ENCODE measurements around the gene MUC22.

The MUC22 gene

GRCh38 chr6:31037169-31037568 lies 26.9 kb downstream of the MUC22 start:
- Histone ChIP-seq H3K4me3 (ENCODE audit: low read length, poor library complexity, severe bottlenecking) (no peak overlapping the region), H3K36me3 (ENCODE audit: insufficient read depth, low read length) (no peaks in the 10 kb centered on the region), H3K79me2 (ENCODE audit: insufficient read depth, low read length) (no peaks in the 10 kb centered on the region), H4K20me1 (ENCODE audit: insufficient read depth, low read length, poor library complexity, severe bottlenecking) (no peaks in the 10 kb centered on the region), H3K9me3 (ENCODE audit: insufficient read depth, low read depth, low read length) (no peaks in the 10 kb centered on the region), H3F3A (ENCODE audit: low read depth) (no peaks in the 10 kb centered on the region), H3K4me2 (ENCODE audit: low read depth, low read length, poor library complexity, severe bottlenecking) (no peak overlapping the region), H2AFZ (ENCODE audit: low read length) (no peak overlapping the region), H3K9ac (ENCODE audit: low read depth, low read length, poor library complexity, severe bottlenecking) (no peak overlapping the region), H3K27me3 (ENCODE audit: insufficient read depth, low read length, poor library complexity, severe bottlenecking) (no peaks in the 10 kb centered on the region), H3K4me1 (ENCODE audit: insufficient read depth, low read length, poor library complexity, severe bottlenecking) (no peaks in the 10 kb centered on the region), H3K9me2 (replicated peaks; ENCODE audit: low read depth, low read length) (no peaks in the 10 kb centered on the region)
- no peak for TF ChIP-seq EZH2phosphoT487 (IDR thresholded peaks at IDR 0.05; ENCODE audit: borderline replicate concordance)
- no peak for TF ChIP-seq CTCF (conservative IDR thresholded peaks at IDR 0.05; ENCODE audit: low read length)

GRCh38 chr6:31037682-31038081 lies 27.4 kb downstream of the MUC22 start:
- Histone ChIP-seq H3K4me2 (ENCODE audit: low read depth, low read length, poor library complexity, severe bottlenecking) (no peak overlapping the region), H3K27me3 (ENCODE audit: insufficient read depth, low read length, poor library complexity, severe bottlenecking) (no peaks in the 10 kb centered on the region), H3K9me3 (ENCODE audit: insufficient read depth, low read depth, low read length) (no peaks in the 10 kb centered on the region)

GRCh38 chr6:31038559-31038958 lies 28.3 kb downstream of the MUC22 start:
- H3K9ac ChIP-seq (ENCODE audit: low read depth, low read length, poor library complexity, severe bottlenecking), result no peak overlapping the region
- H3K9me3 ChIP-seq (ENCODE audit: insufficient read depth, low read depth, low read length), result no peaks in the 10 kb centered on the region
- H2AFZ ChIP-seq (ENCODE audit: low read length), result no peak overlapping the region
- H3K79me2 ChIP-seq (ENCODE audit: insufficient read depth, low read length), result no peaks in the 10 kb centered on the region
- H3K9me2 ChIP-seq (replicated peaks; ENCODE audit: low read depth, low read length), result no peaks in the 10 kb centered on the region
- H3K4me3 ChIP-seq (ENCODE audit: low read length, poor library complexity, severe bottlenecking), result no peak overlapping the region
- TF ChIP-seq CTCF (conservative IDR thresholded peaks at IDR 0.05; ENCODE audit: low read length), result no peak
- TF ChIP-seq EZH2phosphoT487 (IDR thresholded peaks at IDR 0.05; ENCODE audit: borderline replicate concordance), result no peak
- H3K36me3 ChIP-seq (ENCODE audit: insufficient read depth, low read length), result no peaks in the 10 kb centered on the region
- H3K27me3 ChIP-seq (ENCODE audit: insufficient read depth, low read length, poor library complexity, severe bottlenecking), result no peaks in the 10 kb centered on the region
- H3K4me2 ChIP-seq (ENCODE audit: low read depth, low read length, poor library complexity, severe bottlenecking), result no peak overlapping the region
- no peaks in the 10 kb centered on the region for H3K4me1 ChIP-seq (ENCODE audit: insufficient read depth, low read length, poor library complexity, severe bottlenecking)
- no peaks in the 10 kb centered on the region for H3F3A ChIP-seq (ENCODE audit: low read depth)
- no peaks in the 10 kb centered on the region for H4K20me1 ChIP-seq (ENCODE audit: insufficient read depth, low read length, poor library complexity, severe bottlenecking)

More at GRCh38 chr6:31037682-31038081, 27.4 kb downstream of the MUC22 start:
- Histone ChIP-seq H3F3A (ENCODE audit: low read depth) (no peaks in the 10 kb centered on the region), H3K9me2 (replicated peaks; ENCODE audit: low read depth, low read length) (no peaks in the 10 kb centered on the region), H3K9ac (ENCODE audit: low read depth, low read length, poor library complexity, severe bottlenecking) (no peak overlapping the region), H3K79me2 (ENCODE audit: insufficient read depth, low read length) (no peaks in the 10 kb centered on the region), H3K4me3 (ENCODE audit: low read length, poor library complexity, severe bottlenecking) (no peak overlapping the region), H3K4me1 (ENCODE audit: insufficient read depth, low read length, poor library complexity, severe bottlenecking) (no peaks in the 10 kb centered on the region), H3K36me3 (ENCODE audit: insufficient read depth, low read length) (no peaks in the 10 kb centered on the region), H2AFZ (ENCODE audit: low read length) (no peak overlapping the region), H4K20me1 (ENCODE audit: insufficient read depth, low read length, poor library complexity, severe bottlenecking) (no peaks in the 10 kb centered on the region)
- TF ChIP-seq CTCF (conservative IDR thresholded peaks at IDR 0.05; ENCODE audit: low read length) (no peak), EZH2phosphoT487 (IDR thresholded peaks at IDR 0.05; ENCODE audit: borderline replicate concordance) (no peak)
